Body of pancreas (tissue), 4 donors: Measurements from ENCODE around the gene RPS8. TPM values are rescaled to one million over a fixed set of nuclear protein-coding genes. Genes with fewer than 3 reads are reported as not detected.

Experiments used
- ATAC-seq: fragments of 150-250 bp; one replicate; pipeline ENCODE4 v1.9.1; 2016
- DNase-seq, 4 donors: peaks; one replicate each; pipeline ENCODE4 v3.0.0-alpha.2; 2019
- H3K27ac ChIP-seq, 4 donors: fragments of 200-600 bp; sonication (generic); 1 replicate in 3 of 4; 2 replicates in 1 of 4; pipeline versions ENCODE4 v1.5.1 to v1.6.1; 2016 to 2019; ENCODE audit warnings: mild to moderate bottlenecking in 1 of 4, mixed read lengths in 1 of 4, moderate library complexity in 1 of 4
- H3K27me3 ChIP-seq, 2 donors: fragments of 200-600 bp; sonication (generic); one replicate each; pipeline ENCODE4 v1.6.0; 2016; ENCODE audit warnings: mild to moderate bottlenecking in 1 of 2
- H3K36me3 ChIP-seq, 2 donors: fragments of 200-600 bp; sonication (generic); replicated peaks in 1 of 2; 2 replicates each; pipeline ENCODE4 v1.5.1; 2016; ENCODE audit warnings: low read depth in 2 of 2; ENCODE audit not compliant: insufficient read depth in 1 of 2
- H3K4me1 ChIP-seq: fragments of 200-600 bp; sonication (generic); one replicate; pipeline ENCODE4 v1.6.0; 2016
- H3K4me3 ChIP-seq, 2 donors: fragments of 200-600 bp; sonication (generic); 1 replicate in 1 of 2; 2 replicates in 1 of 2; pipeline ENCODE4 v1.5.1; 2016 to 2019
- H3K9me3 ChIP-seq, 3 donors: fragments of 200-600 bp; sonication (generic); 1 replicate in 2 of 3; 2 replicates in 1 of 3; pipeline ENCODE4 v1.5.1; 2016
- POLR2A ChIP-seq, 3 donors: fragments of 450-650 bp; IDR thresholded peaks; one replicate each; pipeline ENCODE4 v1.6.1; 2016; ENCODE audit warnings: antibody characterized with exemption in 3 of 3, mild to moderate bottlenecking in 2 of 3
- whole genome bisulfite sequencing, 2 donors: methylation state at CpG; one replicate each; pipeline ENCODE4 v1.1.5; 2017; 5-methylcytosine and 5-hydroxymethylcytosine counted together
- intact Hi-C: fragments of 100-400 bp; cut with DNase I; formaldehyde crosslinking; loops from one replicate; pipeline ENCODE4 v1.15.1; 2023
- total RNA-seq, 2 donors: library from RNA; depleted of rRNA; stranded (reverse); fragments of >200 nt; gene quantifications; one replicate each; pipeline ENCODE4 v1.1.0, GENCODE V29; 2016
- TF ChIP-seq, protein P1 (sequence below), 7 experiments: fragments of 450-650 bp in 4 of 7; fragments of 200-600 bp in 3 of 7; sonication (generic) in 3 of 7; IDR thresholded peaks; one replicate each; pipeline ENCODE4 v1.5.1; 2016 to 2019; ENCODE audit warnings: antibody characterized with exemption in 7 of 7

RPS8 gene
- total RNA-seq, 2 donors from 2014 or later = 1,064 to 1,413 TPM

- no peaks in the 10 kb centered on the region for H3K27me3 ChIP-seq
- H3K4me3 ChIP-seq = peak overlapping the region; percentile 19 to 28
- intact Hi-C loops = no loop called here
- peak; percentile 95 to 100 (median 100) for TF ChIP-seq POLR2A (IDR thresholded peaks at IDR 0.05)
- TF ChIP-seq, protein P1, sequence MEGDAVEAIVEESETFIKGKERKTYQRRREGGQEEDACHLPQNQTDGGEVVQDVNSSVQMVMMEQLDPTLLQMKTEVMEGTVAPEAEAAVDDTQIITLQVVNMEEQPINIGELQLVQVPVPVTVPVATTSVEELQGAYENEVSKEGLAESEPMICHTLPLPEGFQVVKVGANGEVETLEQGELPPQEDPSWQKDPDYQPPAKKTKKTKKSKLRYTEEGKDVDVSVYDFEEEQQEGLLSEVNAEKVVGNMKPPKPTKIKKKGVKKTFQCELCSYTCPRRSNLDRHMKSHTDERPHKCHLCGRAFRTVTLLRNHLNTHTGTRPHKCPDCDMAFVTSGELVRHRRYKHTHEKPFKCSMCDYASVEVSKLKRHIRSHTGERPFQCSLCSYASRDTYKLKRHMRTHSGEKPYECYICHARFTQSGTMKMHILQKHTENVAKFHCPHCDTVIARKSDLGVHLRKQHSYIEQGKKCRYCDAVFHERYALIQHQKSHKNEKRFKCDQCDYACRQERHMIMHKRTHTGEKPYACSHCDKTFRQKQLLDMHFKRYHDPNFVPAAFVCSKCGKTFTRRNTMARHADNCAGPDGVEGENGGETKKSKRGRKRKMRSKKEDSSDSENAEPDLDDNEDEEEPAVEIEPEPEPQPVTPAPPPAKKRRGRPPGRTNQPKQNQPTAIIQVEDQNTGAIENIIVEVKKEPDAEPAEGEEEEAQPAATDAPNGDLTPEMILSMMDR (IDR thresholded peaks at IDR 0.05) = peak in 3 of 7 experiments; percentile 22 to 36 (median 32)
- no peaks in the 10 kb centered on the region for H3K9me3 ChIP-seq
- H3K36me3 ChIP-seq = no peaks in the 10 kb centered on the region
- ATAC-seq (peak; percentile 89), DNase-seq (peak; percentile 83 to 86 (median 84))
- H3K27ac ChIP-seq = peak overlapping the region; percentile 95 to 98 (median 96)
- peaks cover 26% of the 10 kb centered on the region for H3K4me1 ChIP-seq
- 0 to 2% methylated on average over 24 to 33 of the region's 33 CpGs for WGBS, 2 donors
These were observed 44.4 kb downstream of the RPS8 start for GRCh38 chr1:44819608-44820327.

- DNase-seq (no peak), ATAC-seq (peak; percentile 15)
- no peaks in the 10 kb centered on the region for H3K27me3 ChIP-seq
- peak overlapping the region; percentile 19 to 28 for H3K4me3 ChIP-seq
- peak overlapping the region; percentile 95 to 98 (median 96) for H3K27ac ChIP-seq
- intact Hi-C loops = no loop called here
- TF ChIP-seq, protein P1 (IDR thresholded peaks at IDR 0.05) = no peak
- TF ChIP-seq POLR2A (IDR thresholded peaks at IDR 0.05) = no peak
- no peaks in the 10 kb centered on the region for H3K36me3 ChIP-seq
- 22% methylated on average over 24 to 25 of the region's 25 CpGs for WGBS, 2 donors
- H3K4me1 ChIP-seq = peaks cover 20% of the 10 kb centered on the region
- H3K9me3 ChIP-seq = no peaks in the 10 kb centered on the region
These were observed 45.2 kb downstream of the RPS8 start for GRCh38 chr1:44820328-44821239.

DNA sequence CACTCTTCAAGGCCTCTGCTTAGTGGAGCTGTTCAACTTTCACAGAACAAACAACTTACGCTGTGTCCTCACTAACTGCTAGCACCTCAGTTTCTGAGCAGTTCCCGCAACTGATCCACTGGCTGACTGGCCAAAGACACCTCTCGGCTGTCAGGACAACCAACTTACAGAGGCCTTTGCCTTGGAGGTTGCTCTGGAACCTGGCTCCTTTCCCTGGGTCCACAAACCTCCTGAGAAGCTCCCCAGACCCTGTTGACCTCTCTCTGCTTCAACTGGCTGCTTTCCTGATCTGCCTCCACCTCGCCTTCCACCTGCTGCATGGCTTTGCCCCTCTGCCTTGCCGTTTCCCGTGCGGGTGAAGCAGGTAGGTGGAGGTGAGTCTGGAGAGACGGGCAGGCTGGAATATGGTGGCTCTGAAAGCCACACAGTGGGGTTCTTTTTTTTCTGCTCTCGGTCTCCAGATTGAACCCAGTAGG, 45.9 kb downstream of the RPS8 start:
- Histone ChIP-seq H3K4me1 (peaks cover 20% of the 10 kb centered on the region), H3K4me3 (no peak overlapping the region), H3K27ac (no peak overlapping the region), H3K27me3 (no peaks in the 10 kb centered on the region), H3K9me3 (no peaks in the 10 kb centered on the region), H3K36me3 (no peaks in the 10 kb centered on the region)
- 80 to 83% methylated on average over 7 to 9 of the region's 9 CpGs for WGBS, 2 donors
- no peak for DNase-seq
- intact Hi-C loops = no loop called here
- ATAC-seq = no peak
- TF ChIP-seq POLR2A (IDR thresholded peaks at IDR 0.05) = no peak
- TF ChIP-seq, protein P1 (IDR thresholded peaks at IDR 0.05) = no peak

DNA sequence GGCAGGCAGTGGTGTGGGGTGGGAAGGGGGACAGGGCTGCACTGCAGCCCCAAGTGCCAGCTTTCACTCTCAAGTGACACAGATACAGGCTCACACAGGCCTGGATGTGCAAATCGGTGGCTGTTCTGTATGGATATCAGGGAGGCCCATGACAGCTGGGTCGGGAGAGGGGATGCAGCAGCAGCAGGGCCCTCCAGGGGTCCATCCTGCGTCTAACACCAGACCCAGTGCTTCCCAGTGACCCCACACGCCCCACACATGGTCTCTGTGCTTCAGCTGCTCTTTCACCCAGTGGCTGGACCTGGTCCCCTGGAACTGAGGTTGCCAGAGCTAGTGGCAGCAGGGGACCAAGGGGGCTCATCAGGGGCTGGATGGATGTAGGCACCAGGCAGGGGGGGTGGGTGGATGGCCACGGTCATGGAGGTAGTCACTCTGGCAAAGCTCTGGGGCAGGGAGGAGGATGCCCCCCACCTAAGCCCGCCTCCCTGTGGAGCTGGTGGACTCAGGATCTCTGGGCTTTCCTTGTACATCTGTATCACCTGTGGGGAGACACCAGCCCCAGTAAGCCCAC, 46.9 kb downstream of the RPS8 start:
- ATAC-seq = no peak
- Histone ChIP-seq H3K27ac (no peak overlapping the region), H3K4me1 (peaks cover 20% of the 10 kb centered on the region), H3K36me3 (no peaks in the 10 kb centered on the region), H3K27me3 (no peaks in the 10 kb centered on the region), H3K9me3 (no peaks in the 10 kb centered on the region), H3K4me3 (no peak overlapping the region)
- WGBS, 2 donors = 77 to 90% methylated on average over 2 to 6 of the region's 6 CpGs
- intact Hi-C loops = no loop called here
- no peak for TF ChIP-seq POLR2A (IDR thresholded peaks at IDR 0.05)
- TF ChIP-seq, protein P1 (IDR thresholded peaks at IDR 0.05) = no peak
- DNase-seq = no peak
